PC-3 (cell line): Measurements from ENCODE around the gene TRPC3. TPM values are rescaled to one million over a fixed set of nuclear protein-coding genes. Genes with fewer than 3 reads are reported as not detected.

Experiments used
- ATAC-seq: fragments of 200-7000 bp; cut with Tn5 transposase; 2 replicates; pipeline ENCODE4 v1.9.1; 2020; ENCODE audit warnings: mild to moderate bottlenecking, moderate library complexity
- BruUV-seq: library from RNA; stranded (reverse); fragments of 400-500 nt; replicated peaks from 2 replicates; lab custom pipeline; 2021; lab: Mats Ljungman, UMichigan
- CTCF ChIA-PET: fragments of 300-600 bp; sonication (Branson Sonifier 250); formaldehyde crosslinking; loops from one replicate; lab custom pipeline; 2022; ENCODE audit warnings: antibody characterized with exemption; lab: Charles Lee
- POLR2A ChIA-PET: fragments of 300-600 bp; sonication (Branson Sonifier 250); formaldehyde crosslinking; loops from one replicate; lab custom pipeline; 2022; ENCODE audit warnings: antibody characterized with exemption; ENCODE audit not compliant: unreplicated experiment; lab: Charles Lee
- DNase-seq: peaks from one replicate; pipeline ENCODE4 v3.0.0-alpha.2; 2015
- H2AFZ ChIP-seq: fragments of 300-600 bp; sonication (generic); 2 replicates; pipeline ENCODE4 v1.6.0; 2016; ENCODE audit warnings: antibody characterized with exemption, low read length
- H3F3A ChIP-seq: fragments of 300-600 bp; sonication (generic); one replicate; pipeline ENCODE4 v1.6.0; 2017; ENCODE audit warnings: antibody characterized with exemption, low read length, control low read depth, mild to moderate bottlenecking; ENCODE audit not compliant: unreplicated experiment
- H3K27ac ChIP-seq: fragments of 300-600 bp; sonication (generic); 2 replicates; pipeline ENCODE4 v1.5.1; 2016; ENCODE audit warnings: mild to moderate bottlenecking, low read length
- H3K27me3 ChIP-seq: fragments of 300-600 bp; sonication (generic); 2 replicates; pipeline ENCODE4 v1.6.1; 2016; ENCODE audit warnings: low read length, mixed read lengths
- H3K36me3 ChIP-seq: fragments of 300-600 bp; sonication (generic); 2 replicates; pipeline ENCODE4 v1.6.1; 2016; ENCODE audit warnings: low read depth, mixed run types, low read length, mixed read lengths
- H3K4me1 ChIP-seq: fragments of 300-600 bp; sonication (generic); 2 replicates; pipeline ENCODE4 v1.5.1; 2016; ENCODE audit warnings: low read length; ENCODE audit not compliant: insufficient read depth
- H3K4me2 ChIP-seq: fragments of 300-600 bp; sonication (generic); 2 replicates; pipeline ENCODE4 v1.6.0; 2016; ENCODE audit warnings: low read length
- H3K4me3 ChIP-seq: fragments of 300-600 bp; sonication (generic); 2 replicates; pipeline ENCODE4 v1.5.1; 2016; ENCODE audit warnings: mild to moderate bottlenecking, low read length, mixed read lengths
- H3K79me2 ChIP-seq: fragments of 300-600 bp; sonication (generic); 2 replicates; pipeline ENCODE4 v1.6.1; 2017; ENCODE audit warnings: low read length, mixed read lengths
- H3K9ac ChIP-seq: fragments of 300-600 bp; sonication (generic); 2 replicates; pipeline ENCODE4 v1.6.0; 2016; ENCODE audit warnings: mild to moderate bottlenecking, low read length
- H3K9me2 ChIP-seq: fragments of 300-600 bp; sonication (generic); replicated peaks from 2 replicates; pipeline ENCODE4 v1.6.1; 2016; ENCODE audit warnings: mixed run types, low read length, mixed read lengths
- H3K9me3 ChIP-seq: fragments of 300-600 bp; sonication (generic); 2 replicates; pipeline ENCODE4 v1.6.1; 2016; ENCODE audit warnings: low read length, mixed read lengths
- H4K20me1 ChIP-seq: fragments of 300-600 bp; sonication (generic); 2 replicates; pipeline ENCODE4 v1.6.1; 2016; ENCODE audit warnings: low read length, mixed read lengths
- CTCF ChIP-seq: fragments of 300-600 bp; sonication (generic); conservative IDR thresholded peaks from 2 replicates; pipeline ENCODE4 v1.5.1; 2017; ENCODE audit warnings: antibody characterized with exemption, low read depth, mild to moderate bottlenecking, low read length
- EZH2 ChIP-seq: fragments of 300-600 bp; sonication (generic); IDR thresholded peaks from one replicate; pipeline ENCODE4 v1.6.1; 2017; ENCODE audit warnings: antibody characterized with exemption, mild to moderate bottlenecking, low read length; ENCODE audit not compliant: unreplicated experiment
- EZH2phosphoT487 ChIP-seq: fragments of 300-600 bp; sonication (generic); IDR thresholded peaks from 2 replicates; pipeline ENCODE4 v1.6.1; 2018; ENCODE audit warnings: mild to moderate bottlenecking, antibody characterized with exemption, low read length, borderline replicate concordance
- intact Hi-C: fragments of 100-400 bp; cut with micrococcal nuclease; formaldehyde crosslinking; loops from 2 replicates; pipeline ENCODE4 v1.9.0; 2023
- total RNA-seq: library from RNA; depleted of rRNA; stranded (reverse); fragments of >200 nt; gene quantifications from 2 replicates; pipeline ENCODE4 v1.2.3, GENCODE V29; 2014

TRPC3 gene
- total RNA-seq, 1 experiment from 2014 or later = not detected

- H3K36me3 ChIP-seq = no peaks in the 10 kb centered on the region
- no peaks in the 10 kb centered on the region for H3K9me2 ChIP-seq
- H3K4me3 ChIP-seq = no peak overlapping the region
- no peaks in the 10 kb centered on the region for H3K79me2 ChIP-seq
- no peak for ATAC-seq
- no peak for DNase-seq
- no peaks in the 10 kb centered on the region for H3K4me1 ChIP-seq
- no TSS peak for BruUV-seq
- peaks cover 61% of the 10 kb centered on the region for H3K27me3 ChIP-seq
- H3K27ac ChIP-seq = no peak overlapping the region
- ChIA-PET CTCF (no interaction called here), POLR2A (no interaction called here)
- H3F3A ChIP-seq = no peaks in the 10 kb centered on the region
- TF ChIP-seq EZH2phosphoT487 = no peak
- TF ChIP-seq EZH2 = no peak
- TF ChIP-seq CTCF = no peak
- H3K9me3 ChIP-seq = no peaks in the 10 kb centered on the region
- no peak overlapping the region for H3K9ac ChIP-seq
- no peak overlapping the region for H2AFZ ChIP-seq
- H4K20me1 ChIP-seq = no peaks in the 10 kb centered on the region
- intact Hi-C loops = no loop called here
- H3K4me2 ChIP-seq = no peak overlapping the region
Measured at GRCh38 chr4:121936101-121936500, 15.8 kb downstream of the TRPC3 start.

- Histone ChIP-seq H3K4me1 (no peaks in the 10 kb centered on the region), H3K9me2 (no peaks in the 10 kb centered on the region), H3K36me3 (no peaks in the 10 kb centered on the region), H3K27me3 (peaks cover 59% of the 10 kb centered on the region), H3K27ac (no peak overlapping the region), H3K9me3 (no peaks in the 10 kb centered on the region), H3K4me2 (no peak overlapping the region), H3F3A (no peaks in the 10 kb centered on the region), H3K79me2 (no peaks in the 10 kb centered on the region), H4K20me1 (no peaks in the 10 kb centered on the region), H3K9ac (no peak overlapping the region), H2AFZ (no peak overlapping the region), H3K4me3 (no peak overlapping the region)
- ChIA-PET CTCF (no interaction called here), POLR2A (no interaction called here)
- TF ChIP-seq EZH2phosphoT487 = no peak
- BruUV-seq = no TSS peak
- no peak for ATAC-seq
- DNase-seq = no peak
- intact Hi-C loops = no loop called here
Measured at GRCh38 chr4:121934635-121935034, 17.2 kb downstream of the TRPC3 start.

- TF ChIP-seq EZH2 (no peak), CTCF (no peak), EZH2phosphoT487 (no peak)
- ChIA-PET POLR2A (no interaction called here), CTCF (no interaction called here)
- H4K20me1 ChIP-seq = no peaks in the 10 kb centered on the region
- H3K36me3 ChIP-seq = no peaks in the 10 kb centered on the region
- H3K9me3 ChIP-seq = no peaks in the 10 kb centered on the region
- DNase-seq (no peak), ATAC-seq (no peak)
- H3K4me2 ChIP-seq = no peak overlapping the region
- H3F3A ChIP-seq = no peaks in the 10 kb centered on the region
- BruUV-seq = no TSS peak
- H3K27ac ChIP-seq = no peak overlapping the region
- no peak overlapping the region for H2AFZ ChIP-seq
- no peaks in the 10 kb centered on the region for H3K9me2 ChIP-seq
- no peaks in the 10 kb centered on the region for H3K79me2 ChIP-seq
- 0 out of 2 replicates have a peak, but pooled peaks cover 3% of the 10 kb centered on the region for H3K4me1 ChIP-seq
- H3K27me3 ChIP-seq = peaks cover 52% of the 10 kb centered on the region
- H3K4me3 ChIP-seq = no peak overlapping the region
- intact Hi-C loops = no loop called here
- no peak overlapping the region for H3K9ac ChIP-seq
Measured at GRCh38 chr4:121932212-121932974, 19.5 kb downstream of the TRPC3 start.
